ENCODE data around the gene SETDB1.
A peak's percentile ranks its signal among the peaks of the same experiment; 100 is the strongest.

SETDB1 gene

DNA sequence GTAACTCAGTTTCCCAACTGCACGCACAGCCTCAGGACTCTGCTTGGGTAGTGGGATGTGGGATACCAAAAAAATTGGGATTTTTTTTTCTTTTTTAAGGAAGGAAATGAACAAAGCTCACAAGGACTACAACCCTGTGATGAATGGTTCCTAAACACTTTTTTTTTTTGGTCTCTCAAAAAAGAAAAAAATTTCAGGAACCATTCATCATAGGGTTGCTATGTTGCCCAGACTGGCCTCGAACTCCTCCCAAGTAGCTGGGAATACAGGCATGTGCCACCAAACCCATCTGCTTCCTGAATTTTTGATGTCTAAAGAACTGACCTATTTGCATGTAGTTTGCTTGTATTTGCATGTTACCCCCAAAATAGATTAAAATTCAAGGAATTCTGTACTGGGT is 73.8 kb downstream of the SETDB1 start:
- Histone ChIP-seq H3K9me2 (replicated peaks; ENCODE audit: low read depth, low read length) (no peaks in the 10 kb centered on the region), H3K4me1 (ENCODE audit: insufficient read depth, low read length, poor library complexity, severe bottlenecking) (peaks cover 24% of the 10 kb centered on the region), H3F3A (ENCODE audit: low read depth) (no peaks in the 10 kb centered on the region), H2AFZ (ENCODE audit: low read length) (no peak overlapping the region), H3K27me3 (ENCODE audit: insufficient read depth, low read length, poor library complexity, severe bottlenecking) (no peaks in the 10 kb centered on the region), H3K79me2 (ENCODE audit: insufficient read depth, low read length) (peaks cover 7% of the 10 kb centered on the region), H4K20me1 (ENCODE audit: insufficient read depth, low read length, poor library complexity, severe bottlenecking) (no peaks in the 10 kb centered on the region), H3K9me3 (ENCODE audit: insufficient read depth, low read depth, low read length) (no peaks in the 10 kb centered on the region), H3K9ac (ENCODE audit: low read depth, low read length, poor library complexity, severe bottlenecking) (no peak overlapping the region), H3K36me3 (ENCODE audit: insufficient read depth, low read length) (no peaks in the 10 kb centered on the region), H3K4me2 (ENCODE audit: low read depth, low read length, poor library complexity, severe bottlenecking) (no peak overlapping the region), H3K4me3 (ENCODE audit: low read length, poor library complexity, severe bottlenecking) (no peak overlapping the region)
- no peak for TF ChIP-seq EZH2phosphoT487 (IDR thresholded peaks at IDR 0.05; ENCODE audit: borderline replicate concordance)
- TF ChIP-seq, protein P1, sequence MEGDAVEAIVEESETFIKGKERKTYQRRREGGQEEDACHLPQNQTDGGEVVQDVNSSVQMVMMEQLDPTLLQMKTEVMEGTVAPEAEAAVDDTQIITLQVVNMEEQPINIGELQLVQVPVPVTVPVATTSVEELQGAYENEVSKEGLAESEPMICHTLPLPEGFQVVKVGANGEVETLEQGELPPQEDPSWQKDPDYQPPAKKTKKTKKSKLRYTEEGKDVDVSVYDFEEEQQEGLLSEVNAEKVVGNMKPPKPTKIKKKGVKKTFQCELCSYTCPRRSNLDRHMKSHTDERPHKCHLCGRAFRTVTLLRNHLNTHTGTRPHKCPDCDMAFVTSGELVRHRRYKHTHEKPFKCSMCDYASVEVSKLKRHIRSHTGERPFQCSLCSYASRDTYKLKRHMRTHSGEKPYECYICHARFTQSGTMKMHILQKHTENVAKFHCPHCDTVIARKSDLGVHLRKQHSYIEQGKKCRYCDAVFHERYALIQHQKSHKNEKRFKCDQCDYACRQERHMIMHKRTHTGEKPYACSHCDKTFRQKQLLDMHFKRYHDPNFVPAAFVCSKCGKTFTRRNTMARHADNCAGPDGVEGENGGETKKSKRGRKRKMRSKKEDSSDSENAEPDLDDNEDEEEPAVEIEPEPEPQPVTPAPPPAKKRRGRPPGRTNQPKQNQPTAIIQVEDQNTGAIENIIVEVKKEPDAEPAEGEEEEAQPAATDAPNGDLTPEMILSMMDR (conservative IDR thresholded peaks at IDR 0.05; ENCODE audit: low read length): no peak

GRCh38 chr1:151000408-151000807 is 74.2 kb downstream of the SETDB1 start:
- no peaks in the 10 kb centered on the region for H4K20me1 ChIP-seq (ENCODE audit: insufficient read depth, low read length, poor library complexity, severe bottlenecking)
- H3F3A ChIP-seq (ENCODE audit: low read depth): no peaks in the 10 kb centered on the region
- no peaks in the 10 kb centered on the region for H3K9me2 ChIP-seq (replicated peaks; ENCODE audit: low read depth, low read length)
- TF ChIP-seq EZH2phosphoT487 (IDR thresholded peaks at IDR 0.05; ENCODE audit: borderline replicate concordance): no peak
- H3K4me2 ChIP-seq (ENCODE audit: low read depth, low read length, poor library complexity, severe bottlenecking): no peak overlapping the region
- peaks cover 8% of the 10 kb centered on the region for H3K79me2 ChIP-seq (ENCODE audit: insufficient read depth, low read length)
- H3K9me3 ChIP-seq (ENCODE audit: insufficient read depth, low read depth, low read length): no peaks in the 10 kb centered on the region
- no peak overlapping the region for H2AFZ ChIP-seq (ENCODE audit: low read length)
- no peak overlapping the region for H3K4me3 ChIP-seq (ENCODE audit: low read length, poor library complexity, severe bottlenecking)
- no peak overlapping the region for H3K9ac ChIP-seq (ENCODE audit: low read depth, low read length, poor library complexity, severe bottlenecking)
- no peaks in the 10 kb centered on the region for H3K36me3 ChIP-seq (ENCODE audit: insufficient read depth, low read length)
- H3K4me1 ChIP-seq (ENCODE audit: insufficient read depth, low read length, poor library complexity, severe bottlenecking): peaks cover 24% of the 10 kb centered on the region
- H3K27me3 ChIP-seq (ENCODE audit: insufficient read depth, low read length, poor library complexity, severe bottlenecking): no peaks in the 10 kb centered on the region

DNA sequence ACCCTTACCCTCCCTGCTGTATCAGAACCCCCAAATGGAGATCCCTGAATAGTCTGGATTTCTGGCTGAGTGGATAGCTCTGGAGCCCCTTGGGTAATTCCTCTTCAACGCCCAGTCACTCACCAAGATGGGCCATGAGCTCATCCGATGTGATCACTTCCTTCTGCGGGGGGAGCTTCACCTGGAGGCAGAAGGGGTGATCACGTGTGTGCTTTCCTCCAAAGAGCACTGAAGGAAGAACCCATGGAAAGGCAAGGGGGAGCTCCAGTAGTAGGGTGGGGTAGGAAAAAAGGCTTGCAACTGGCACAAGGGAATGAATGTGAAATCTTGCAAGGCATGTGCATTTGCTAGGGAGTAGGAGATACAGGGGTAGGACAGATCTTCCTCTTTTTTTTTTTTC is 75.4 kb downstream of the SETDB1 start:
- H3K27me3 ChIP-seq (ENCODE audit: insufficient read depth, low read length, poor library complexity, severe bottlenecking): no peaks in the 10 kb centered on the region
- no peaks in the 10 kb centered on the region for H4K20me1 ChIP-seq (ENCODE audit: insufficient read depth, low read length, poor library complexity, severe bottlenecking)
- H3K4me3 ChIP-seq (ENCODE audit: low read length, poor library complexity, severe bottlenecking): no peak overlapping the region
- H2AFZ ChIP-seq (ENCODE audit: low read length): no peak overlapping the region
- H3K36me3 ChIP-seq (ENCODE audit: insufficient read depth, low read length): no peaks in the 10 kb centered on the region
- no peak for TF ChIP-seq EZH2phosphoT487 (IDR thresholded peaks at IDR 0.05; ENCODE audit: borderline replicate concordance)
- TF ChIP-seq, protein P1 (conservative IDR thresholded peaks at IDR 0.05; ENCODE audit: low read length): no peak
- no peaks in the 10 kb centered on the region for H3K9me3 ChIP-seq (ENCODE audit: insufficient read depth, low read depth, low read length)
- no peak overlapping the region for H3K9ac ChIP-seq (ENCODE audit: low read depth, low read length, poor library complexity, severe bottlenecking)
- H3K4me1 ChIP-seq (ENCODE audit: insufficient read depth, low read length, poor library complexity, severe bottlenecking): peaks cover 34% of the 10 kb centered on the region
- H3F3A ChIP-seq (ENCODE audit: low read depth): no peaks in the 10 kb centered on the region
- no peaks in the 10 kb centered on the region for H3K9me2 ChIP-seq (replicated peaks; ENCODE audit: low read depth, low read length)
- peak overlapping the region; percentile 68 for H3K4me2 ChIP-seq (ENCODE audit: low read depth, low read length, poor library complexity, severe bottlenecking)
- peaks cover 8% of the 10 kb centered on the region for H3K79me2 ChIP-seq (ENCODE audit: insufficient read depth, low read length)

DNA sequence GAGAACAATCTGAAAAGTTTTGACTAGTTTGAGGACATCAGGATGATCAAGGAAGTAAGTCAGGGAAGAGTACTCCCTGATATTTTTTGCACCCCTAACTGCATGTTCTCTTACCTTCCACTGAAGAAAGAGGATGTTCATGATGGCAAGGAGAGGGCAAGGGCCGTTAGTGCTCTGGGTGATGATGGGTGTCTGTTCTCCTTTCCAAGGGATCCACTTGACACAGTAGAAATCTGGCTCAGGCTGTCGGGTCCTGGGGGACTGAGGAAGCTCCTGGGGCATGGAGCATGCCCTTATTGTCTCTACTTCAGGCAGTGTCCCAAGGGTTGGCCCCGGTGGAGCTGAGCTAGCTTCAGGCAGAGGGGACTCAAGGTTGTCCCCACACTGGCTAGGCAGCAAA is 75.9 kb downstream of the SETDB1 start:
- H3K27me3 ChIP-seq (ENCODE audit: insufficient read depth, low read length, poor library complexity, severe bottlenecking): no peaks in the 10 kb centered on the region
- H3K9ac ChIP-seq (ENCODE audit: low read depth, low read length, poor library complexity, severe bottlenecking): no peak overlapping the region
- peaks cover 8% of the 10 kb centered on the region for H3K79me2 ChIP-seq (ENCODE audit: insufficient read depth, low read length)
- H3K4me2 ChIP-seq (ENCODE audit: low read depth, low read length, poor library complexity, severe bottlenecking): peak overlapping the region; percentile 68
- H3F3A ChIP-seq (ENCODE audit: low read depth): no peaks in the 10 kb centered on the region
- H3K4me1 ChIP-seq (ENCODE audit: insufficient read depth, low read length, poor library complexity, severe bottlenecking): peaks cover 38% of the 10 kb centered on the region
- TF ChIP-seq, protein P1 (conservative IDR thresholded peaks at IDR 0.05; ENCODE audit: low read length): no peak
- TF ChIP-seq EZH2phosphoT487 (IDR thresholded peaks at IDR 0.05; ENCODE audit: borderline replicate concordance): no peak
- H3K36me3 ChIP-seq (ENCODE audit: insufficient read depth, low read length): no peaks in the 10 kb centered on the region
- no peaks in the 10 kb centered on the region for H3K9me3 ChIP-seq (ENCODE audit: insufficient read depth, low read depth, low read length)
- H3K4me3 ChIP-seq (ENCODE audit: low read length, poor library complexity, severe bottlenecking): no peak overlapping the region
- no peak overlapping the region for H2AFZ ChIP-seq (ENCODE audit: low read length)
- H3K9me2 ChIP-seq (replicated peaks; ENCODE audit: low read depth, low read length): no peaks in the 10 kb centered on the region
- no peaks in the 10 kb centered on the region for H4K20me1 ChIP-seq (ENCODE audit: insufficient read depth, low read length, poor library complexity, severe bottlenecking)

All from Loucy (cell line).